ENCODE measurements around the gene CENPK.
"Not testable (repeated sequence)": the region's sequence is repeated elsewhere in the genome, so short reads cannot be mapped to it uniquely, and the experiment has no call there.

CENPK gene

GRCh38 chr5:65489119-65489518, 73.8 kb downstream of the CENPK start:
- no peak for DNase-seq

DNA sequence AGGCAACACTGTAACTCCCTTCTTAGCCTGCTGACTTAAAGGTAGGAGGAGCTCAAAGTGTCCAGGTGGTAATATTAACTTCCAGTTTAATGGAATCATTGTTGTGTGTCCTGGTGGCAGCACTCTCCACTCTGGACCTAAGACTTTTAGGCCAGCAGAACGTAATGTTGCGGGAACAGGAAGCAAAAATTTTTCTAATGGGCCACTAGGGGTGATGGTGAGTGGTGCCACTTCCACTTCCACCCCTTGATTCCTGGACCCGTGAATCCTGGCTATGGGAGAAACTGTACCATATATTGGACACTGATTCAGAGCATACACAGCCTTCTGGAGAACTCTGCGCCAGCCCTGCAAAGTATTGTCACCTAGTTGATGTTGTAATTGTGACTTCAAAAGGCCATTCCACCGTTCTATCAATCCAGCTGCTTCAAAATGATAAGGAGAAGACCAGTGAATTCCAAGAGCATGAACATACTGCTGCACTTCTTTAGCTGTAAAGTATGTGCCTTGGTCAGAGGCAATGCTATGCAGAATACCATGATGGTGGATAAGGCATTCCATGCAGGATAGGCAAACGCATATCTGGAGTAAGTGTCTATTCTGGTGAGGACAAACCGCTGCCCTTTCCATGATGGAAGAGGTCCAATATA, 74.8 kb downstream of the CENPK start:
- DNase-seq = not testable (repeated sequence)

DNA sequence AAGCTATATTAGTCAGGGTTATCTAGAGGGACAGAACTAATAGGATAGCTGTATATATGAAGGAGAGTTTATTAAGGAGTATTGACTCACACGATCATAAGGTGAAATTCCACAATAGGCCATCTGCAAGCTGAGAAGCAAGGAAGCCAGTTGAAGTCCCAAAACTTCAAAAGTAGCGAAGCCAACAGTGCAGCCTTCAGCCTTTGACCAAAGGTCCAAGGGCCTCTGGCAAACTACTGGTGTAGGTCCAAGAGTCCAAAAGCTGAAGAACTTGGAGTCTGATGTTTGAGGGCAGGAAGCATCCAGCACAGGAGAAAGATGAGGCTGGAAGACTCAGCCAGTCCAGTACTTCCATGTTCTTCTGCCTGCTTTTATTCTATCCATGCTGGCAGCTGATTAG, 76.2 kb downstream of the CENPK start:
- not testable (repeated sequence) for DNase-seq

- no peak for DNase-seq
Observed at GRCh38 chr5:65485405-65485804, 77.6 kb downstream of the CENPK start.

GRCh38 chr5:65483546-65484346, 79.2 kb downstream of the CENPK start:
- peak; percentile 75 for DNase-seq

DNA sequence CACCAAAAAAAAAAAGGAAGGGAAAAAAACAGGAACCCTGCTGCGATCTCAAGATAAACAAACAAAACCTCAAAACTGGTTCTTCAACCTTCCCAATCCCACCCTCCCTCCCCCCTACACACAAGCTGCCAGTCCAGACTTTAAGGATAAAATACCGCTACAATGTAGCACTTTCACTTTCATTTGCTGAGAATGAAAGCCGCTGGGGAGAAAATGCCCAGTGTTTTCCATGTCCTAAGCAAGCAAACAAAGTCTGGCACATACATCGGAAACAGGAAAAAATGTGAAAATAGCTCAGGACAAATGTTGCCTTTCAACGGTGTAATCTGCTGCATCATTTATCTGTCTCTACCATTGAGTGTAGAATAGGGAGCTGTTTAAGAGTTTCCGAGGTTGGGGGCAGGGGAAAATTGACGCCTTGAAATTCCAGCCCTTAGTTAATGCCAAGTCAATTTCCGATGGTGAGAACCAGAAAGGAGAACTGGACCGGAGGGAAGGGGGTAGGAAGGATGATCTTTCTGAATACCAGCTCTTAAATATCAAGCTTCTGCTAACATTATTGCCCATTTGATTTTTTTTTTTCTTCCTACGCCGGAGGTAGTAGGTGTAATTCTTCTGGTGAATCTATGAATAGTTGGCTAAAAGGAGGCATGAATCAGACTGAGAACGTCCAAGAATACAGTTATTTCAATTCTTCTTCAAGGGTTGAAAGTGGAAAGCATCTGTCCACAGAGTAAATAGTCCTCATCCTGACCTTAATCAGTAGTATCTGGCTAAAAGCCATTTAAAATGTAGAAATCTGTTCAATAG, 80.0 kb downstream of the CENPK start:
- DNase-seq = peak; percentile 65

DNA sequence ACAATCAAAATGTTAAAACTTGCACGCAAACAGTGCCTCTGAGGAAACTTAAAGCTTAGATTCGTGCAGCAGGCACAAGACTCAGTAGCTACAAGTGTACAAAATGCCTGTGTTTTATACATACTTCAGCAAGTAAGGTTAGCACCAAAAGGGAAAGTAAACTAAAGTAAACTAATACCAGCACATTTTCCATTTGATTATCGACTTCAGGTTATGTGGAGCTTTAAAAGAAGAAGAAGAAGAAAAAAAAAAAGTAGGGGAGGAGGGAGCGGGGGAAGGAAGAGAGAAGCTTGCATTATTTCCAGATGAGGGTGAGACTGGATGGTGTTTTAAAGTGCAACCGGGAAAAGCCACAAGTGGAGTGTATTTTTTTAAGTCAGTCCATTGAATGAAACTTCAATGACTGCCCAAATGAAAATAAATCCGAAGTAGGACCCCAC, 80.7 kb downstream of the CENPK start:
- DNase-seq = peak; percentile 58

- peak; percentile 98 for DNase-seq
Observed at GRCh38 chr5:65481635-65482295, 81.2 kb downstream of the CENPK start, which contains the start of gene ADAMTS6. TSS of gene ADAMTS6 (minus strand) at chr5:65481920. CDS start at chr5:65473673, 8,247 bp downstream.

GRCh38 chr5:65481171-65481581, 81.8 kb downstream of the CENPK start:
- DNase-seq = no peak

DNA sequence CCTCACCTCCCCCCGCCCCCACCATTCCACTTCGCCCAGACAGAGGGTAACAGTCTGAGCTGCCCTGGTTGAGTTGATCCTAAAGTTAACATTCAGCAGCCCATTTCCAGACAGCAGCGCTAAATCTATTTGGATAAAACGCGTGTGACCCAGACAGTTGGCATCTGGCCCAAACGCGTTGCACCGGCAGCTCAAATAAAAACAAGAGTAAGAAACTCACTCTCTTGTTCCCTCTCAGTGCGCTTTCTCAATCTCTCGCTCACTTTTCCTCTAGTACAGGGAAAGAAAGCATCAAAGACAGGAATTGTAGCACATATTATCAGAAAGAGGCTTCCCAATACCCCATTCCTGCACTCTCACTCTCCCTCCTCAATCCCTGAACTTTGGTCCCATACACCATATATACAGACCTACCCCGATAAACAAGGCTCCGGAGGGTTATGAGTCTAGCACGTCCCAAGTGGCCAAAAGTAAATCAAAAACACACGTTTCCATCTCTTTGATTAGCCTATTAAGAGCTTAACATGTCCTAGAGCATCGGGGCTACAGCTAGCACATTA, 82.6 kb downstream of the CENPK start:
- peak; percentile 90 for DNase-seq

DNA sequence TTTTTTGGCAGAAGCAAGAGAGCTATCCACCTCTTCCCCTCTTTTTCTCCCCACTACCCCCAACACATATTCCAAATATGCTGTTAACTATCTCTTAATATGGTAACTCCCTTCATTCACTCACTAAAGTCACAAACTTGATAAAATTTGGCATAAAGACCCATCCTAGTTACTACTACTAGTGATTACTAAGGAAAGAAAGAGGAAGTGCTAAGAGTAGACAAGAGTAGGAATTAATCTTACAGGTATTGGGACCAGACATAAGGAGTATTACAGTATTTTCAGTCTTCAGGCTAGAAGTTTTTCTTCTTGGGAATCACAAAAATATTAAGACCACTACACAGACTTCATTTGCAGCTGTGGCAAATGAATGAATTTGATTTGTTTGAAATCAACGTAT, 83.4 kb downstream of the CENPK start:
- DNase-seq = no peak

- no peak for DNase-seq
Observed at GRCh38 chr5:65478336-65478735, 84.6 kb downstream of the CENPK start.

DNA sequence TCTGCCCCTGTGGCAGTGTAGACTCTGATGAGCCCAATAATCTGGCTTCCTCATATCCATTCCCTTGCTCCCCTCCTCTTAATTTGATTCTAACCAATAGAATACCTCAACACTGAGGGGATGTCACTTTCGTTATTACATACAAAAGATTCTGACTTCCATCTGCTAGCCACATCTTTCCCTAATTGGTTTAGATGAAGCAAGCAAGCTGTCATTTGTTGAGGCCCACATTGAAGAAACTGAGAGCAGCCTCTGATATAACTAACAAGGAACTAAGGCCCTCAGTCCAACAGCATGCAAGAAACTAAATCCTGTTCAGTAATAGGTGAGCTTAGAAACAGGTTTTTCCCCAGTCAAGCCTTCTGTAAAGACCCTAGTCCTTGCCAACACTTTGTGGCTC, 87.1 kb downstream of the CENPK start:
- no peak for DNase-seq

DNA sequence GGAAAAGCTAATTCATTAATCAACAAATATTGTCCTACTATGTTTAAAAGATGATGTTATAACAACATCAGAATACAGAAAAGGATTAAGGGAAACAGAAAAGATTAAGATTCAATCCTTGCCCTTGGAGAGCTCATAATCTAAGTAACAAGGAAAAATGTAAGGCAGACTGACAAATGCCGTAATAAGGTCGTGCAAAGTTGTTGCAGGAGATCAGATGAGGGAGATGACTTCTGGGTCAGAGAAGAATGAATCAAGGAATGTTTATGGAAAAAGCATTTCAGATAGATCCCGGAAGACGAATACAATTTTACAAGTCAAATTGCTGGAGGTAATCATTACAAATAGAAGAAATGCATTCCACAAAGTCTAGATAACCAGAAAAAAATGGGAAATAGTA, 87.6 kb downstream of the CENPK start:
- peak; percentile 26 for DNase-seq

DNA sequence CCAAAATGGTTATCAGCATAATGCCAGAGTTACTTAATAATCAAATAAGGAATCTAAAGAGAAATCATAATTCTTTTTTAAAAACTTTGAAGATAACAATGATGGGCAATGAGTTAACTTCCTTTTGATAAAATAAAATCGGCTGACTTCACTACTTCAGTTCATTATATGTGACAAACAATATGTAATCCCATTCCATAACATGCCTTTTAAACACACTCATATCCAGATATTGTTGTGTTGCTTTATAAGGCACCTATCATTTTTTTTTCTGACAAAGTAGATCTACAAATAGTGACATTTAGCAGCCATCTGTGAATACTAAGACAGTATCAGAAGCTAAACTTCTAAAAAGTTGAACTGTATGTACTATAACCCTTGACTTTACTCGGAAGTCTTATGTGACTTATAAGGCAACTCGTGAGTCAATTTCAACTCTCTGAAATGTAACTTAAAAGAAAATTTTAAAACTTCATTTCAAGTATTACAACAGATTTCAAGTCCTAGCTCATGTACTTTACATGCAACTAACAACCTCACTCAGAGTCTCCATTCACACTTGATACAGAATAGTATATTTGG, 88.7 kb downstream of the CENPK start:
- DNase-seq = no peak

- DNase-seq = peak; percentile 48
Observed at GRCh38 chr5:65468633-65469032, 94.3 kb downstream of the CENPK start.
